A673 (cell line): Measurements from ENCODE around the gene PDGFA.

Experiments used
- CTCF ChIP-seq: fragments of 300-800, 200-600 bp; sonication (generic); conservative IDR thresholded peaks from 2 replicates; pipeline ENCODE4 v1.5.1; 2017; ENCODE audit warnings: low read depth, mild to moderate bottlenecking, antibody characterized with exemption, low read length, moderate library complexity, mixed read lengths
- EZH2 ChIP-seq: fragments of 200-600 bp; sonication (generic); IDR thresholded peaks from 2 replicates; pipeline ENCODE4 v1.6.1; 2017; ENCODE audit warnings: borderline replicate concordance, low read depth, mild to moderate bottlenecking, mixed read lengths, antibody characterized with exemption, low read length; ENCODE audit not compliant: poor library complexity, severe bottlenecking

- TF ChIP-seq CTCF (no peak), EZH2 (no peak)
Measured at GRCh38 chr7:548401-548800, 28.8 kb upstream of the PDGFA start.
